Measurements from ENCODE around the gene ZBTB7C.

Gene ZBTB7C

GRCh38 chr18:48186131-48186766 lies 222.9 kb downstream of the ZBTB7C start:
- no peak for DNase-seq

- DNase-seq: no peak
These were observed 225.1 kb downstream of the ZBTB7C start for GRCh38 chr18:48184118-48184517.

- DNase-seq: no peak
These were observed 225.6 kb downstream of the ZBTB7C start for GRCh38 chr18:48183613-48184012.

- no peak for DNase-seq
These were observed 226.4 kb downstream of the ZBTB7C start for GRCh38 chr18:48182779-48183178.

- no peak for DNase-seq
These were observed 227.3 kb downstream of the ZBTB7C start for GRCh38 chr18:48181857-48182256.

- no peak for DNase-seq
These were observed 227.9 kb downstream of the ZBTB7C start for GRCh38 chr18:48181087-48181823.

- DNase-seq: no peak
These were observed 229.5 kb downstream of the ZBTB7C start for GRCh38 chr18:48179666-48180065.

GRCh38 chr18:48179001-48179400 lies 230.2 kb downstream of the ZBTB7C start:
- DNase-seq: no peak

GRCh38 chr18:48176909-48177308 lies 232.3 kb downstream of the ZBTB7C start:
- DNase-seq: no peak

GRCh38 chr18:48173557-48173956 lies 235.6 kb downstream of the ZBTB7C start:
- DNase-seq: no peak

GRCh38 chr18:48172226-48173006 lies 236.8 kb downstream of the ZBTB7C start:
- DNase-seq: no peak

- no peak for DNase-seq
These were observed 237.5 kb downstream of the ZBTB7C start for GRCh38 chr18:48171490-48172188.

- no peak for DNase-seq
These were observed 238.5 kb downstream of the ZBTB7C start for GRCh38 chr18:48170651-48171050.

- no peak for DNase-seq
These were observed 240.3 kb downstream of the ZBTB7C start for GRCh38 chr18:48168861-48169260.

GRCh38 chr18:48167897-48168253 lies 241.3 kb downstream of the ZBTB7C start:
- no peak for DNase-seq

GRCh38 chr18:48166336-48166875 lies 242.8 kb downstream of the ZBTB7C start:
- DNase-seq: no peak

- DNase-seq: no peak
These were observed 243.9 kb downstream of the ZBTB7C start for GRCh38 chr18:48165111-48165866.

GRCh38 chr18:48164701-48165100 lies 244.5 kb downstream of the ZBTB7C start:
- no peak for DNase-seq

GRCh38 chr18:48164116-48164515 lies 245.1 kb downstream of the ZBTB7C start:
- DNase-seq: no peak

GRCh38 chr18:48163738-48164115 lies 245.5 kb downstream of the ZBTB7C start:
- no peak for DNase-seq

- no peak for DNase-seq
These were observed 246.0 kb downstream of the ZBTB7C start for GRCh38 chr18:48162956-48163737.

Data from T-helper 9 cell (primary cell).